Stimulated activated CD4-positive, alpha-beta T cell treated with anti-CD3 and anti-CD28 coated beads, Interleukin-4, amount 100 ng/mL, for 1 hour (primary cell): Measurements from ENCODE around the gene PARD3.
"Not testable (repeated sequence)": the region's sequence is repeated elsewhere in the genome, so short reads cannot be mapped to it uniquely, and the experiment has no call there.

Experiments used
- DNase-seq: peaks from one replicate; pipeline ENCODE4 v3.0.0-alpha.2; 2020

PARD3 gene

DNA sequence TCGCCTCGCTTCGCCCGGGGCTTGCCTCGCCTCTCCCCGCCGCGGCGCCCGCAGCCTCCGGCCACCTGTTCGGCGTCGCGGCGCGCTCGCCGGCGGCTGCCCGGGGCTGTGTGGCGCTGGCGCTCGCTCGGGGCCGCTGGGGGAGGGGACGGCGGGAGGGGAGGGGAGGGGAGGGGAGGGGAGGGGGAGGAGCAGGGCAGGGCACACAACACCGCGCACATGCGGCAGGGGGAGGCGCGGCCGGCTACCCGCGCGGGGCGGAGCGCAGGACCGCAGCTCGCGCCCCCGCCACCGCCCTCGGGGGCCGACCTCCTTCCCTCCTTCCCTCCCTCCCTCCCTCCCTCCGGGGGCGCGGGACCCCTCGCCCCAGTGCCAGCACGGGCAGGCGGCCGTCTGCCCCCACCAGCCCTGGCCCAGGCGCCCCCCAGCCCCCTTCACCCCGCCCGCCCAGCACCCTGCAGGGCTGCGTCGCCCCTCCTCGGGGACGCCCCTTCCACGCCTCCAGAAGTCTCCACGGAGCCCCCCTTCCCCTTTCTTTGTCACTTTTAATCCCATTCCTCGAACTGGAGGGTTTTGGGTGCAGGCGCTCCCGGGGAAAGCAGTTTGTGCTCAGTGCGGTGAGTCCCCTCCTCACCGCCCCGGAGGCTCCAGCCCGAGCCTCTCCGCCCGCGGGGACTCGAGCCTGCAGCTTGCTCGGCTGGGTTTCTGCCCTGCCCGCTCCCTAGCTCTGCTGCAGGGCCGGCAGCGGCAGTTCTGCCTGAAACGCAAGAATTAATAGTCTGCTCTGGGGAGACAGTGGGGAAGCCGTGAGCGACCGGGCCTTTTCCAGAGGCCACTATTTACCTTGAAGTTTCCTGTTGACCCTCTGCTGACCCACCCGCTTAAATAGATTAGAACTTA lies at the start of gene PARD3:
TSS of gene PARD3 (minus strand) at position 112 of the 900 bp plus-strand sequence. CDS start 301 bp downstream, outside the sequence.
- DNase-seq: no peak

DNA sequence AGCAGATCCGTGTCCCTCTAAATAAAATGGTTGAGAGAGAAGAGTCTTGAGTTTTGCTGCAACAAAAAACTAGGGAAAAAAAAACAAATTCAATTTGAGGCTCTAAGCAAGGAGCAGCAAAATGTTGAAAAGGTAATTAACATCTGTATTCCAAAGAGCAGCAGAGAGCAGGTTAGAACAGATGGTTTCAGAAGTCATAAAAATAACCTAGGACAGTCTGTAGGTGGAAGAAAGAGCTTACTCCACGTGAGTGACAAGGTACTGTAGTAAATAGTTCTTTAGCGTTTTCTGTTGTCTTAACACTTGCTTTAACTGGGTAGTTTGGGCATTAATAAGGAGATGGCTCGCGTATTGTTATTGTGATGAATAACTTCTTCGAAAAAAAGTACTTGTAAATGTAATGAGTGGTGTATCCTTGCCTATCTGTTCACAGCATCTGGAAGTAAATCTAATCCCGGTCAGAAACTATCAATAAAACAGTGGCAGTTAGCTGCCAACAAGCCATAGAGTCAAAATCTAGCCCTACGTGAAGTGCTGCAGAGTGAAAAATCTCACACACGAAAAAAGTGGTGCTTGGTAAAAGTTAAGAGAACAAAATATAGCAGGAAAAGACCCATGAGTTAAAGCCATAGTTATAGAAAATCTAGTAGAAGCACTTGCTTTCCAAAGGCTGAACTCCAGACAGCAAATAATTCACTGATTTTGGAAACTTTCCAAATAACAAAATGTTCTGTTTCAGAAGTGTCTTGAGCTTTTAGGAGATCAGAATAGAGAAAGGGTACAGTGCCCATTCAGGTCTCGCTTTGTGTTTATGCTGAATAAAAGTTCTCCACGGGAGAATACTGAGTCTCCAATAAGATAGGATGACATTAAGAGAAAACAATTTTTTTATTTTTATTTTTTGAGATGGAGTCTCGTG lies 49.3 kb upstream of the PARD3 start:
- DNase-seq: no peak

GRCh38 chr10:34862892-34863291 lies 47.8 kb upstream of the PARD3 start:
- no peak for DNase-seq

- no peak for DNase-seq
Measured at GRCh38 chr10:34861293-34862021, 46.4 kb upstream of the PARD3 start.

DNA sequence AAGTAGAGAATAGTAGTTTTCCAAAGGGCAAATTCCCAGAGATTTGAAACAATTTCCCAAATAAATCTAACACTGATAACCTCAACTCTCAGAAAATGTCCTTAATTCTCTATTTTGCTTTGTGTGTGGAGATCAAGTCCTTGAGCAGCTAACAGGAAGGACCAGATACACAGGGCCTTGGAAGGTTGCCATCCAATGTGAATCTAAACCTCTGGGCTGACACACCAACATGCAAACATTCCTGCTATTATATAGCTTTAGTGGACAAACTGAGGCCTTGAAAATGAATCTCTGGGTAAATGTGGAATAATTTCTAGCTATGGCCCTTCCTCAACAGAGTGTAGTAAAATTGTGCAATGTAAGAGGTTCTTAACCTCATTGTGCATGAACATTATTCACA lies 44.1 kb upstream of the PARD3 start:
- DNase-seq: no peak

DNA sequence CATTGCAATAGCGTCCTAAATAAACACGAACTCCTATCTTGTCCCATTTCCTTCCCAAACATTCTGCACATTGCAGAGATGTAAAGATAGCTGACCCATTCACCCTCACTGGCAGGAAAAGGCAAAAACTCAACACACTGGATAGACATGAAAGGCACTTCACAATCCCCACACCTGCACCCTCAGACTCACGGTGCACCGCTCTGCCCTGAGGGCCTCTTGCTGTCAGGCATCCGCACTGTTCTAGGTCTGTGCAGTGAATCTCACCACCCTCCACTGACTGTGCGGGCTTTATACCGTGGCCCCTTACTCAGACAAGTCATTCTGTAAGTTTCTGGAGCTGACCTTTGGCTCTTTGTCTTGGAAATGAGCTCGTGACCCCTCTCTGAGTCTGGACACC lies 42.9 kb upstream of the PARD3 start:
- no peak for DNase-seq

GRCh38 chr10:34854147-34854601 lies 39.1 kb upstream of the PARD3 start:
- no peak for DNase-seq

- DNase-seq: no peak
Measured at GRCh38 chr10:34853357-34853756, 38.3 kb upstream of the PARD3 start.

GRCh38 chr10:34850558-34850957 lies 35.5 kb upstream of the PARD3 start:
- DNase-seq: no peak

DNA sequence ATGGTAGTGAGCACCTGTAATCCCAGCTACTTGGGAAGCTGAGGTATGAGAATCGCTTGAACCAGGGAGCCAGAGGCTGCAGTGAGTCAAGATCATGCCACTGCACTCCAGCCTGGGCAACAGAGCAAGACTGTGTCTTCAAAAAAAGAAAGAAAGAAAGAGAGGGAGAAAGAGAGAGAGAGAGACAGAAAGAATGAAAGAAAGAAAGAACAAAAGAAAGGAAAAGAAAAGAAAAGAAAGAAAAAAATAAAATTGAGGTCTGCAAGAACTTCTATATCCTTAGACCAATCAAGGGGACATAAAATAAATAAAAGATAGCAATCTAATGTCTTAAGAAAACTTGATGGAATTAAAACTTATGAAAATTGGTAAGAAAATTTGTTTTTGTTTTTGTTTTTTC lies 34.9 kb upstream of the PARD3 start:
- no peak for DNase-seq

GRCh38 chr10:34845070-34845469 lies 30.0 kb upstream of the PARD3 start:
- no peak for DNase-seq

DNA sequence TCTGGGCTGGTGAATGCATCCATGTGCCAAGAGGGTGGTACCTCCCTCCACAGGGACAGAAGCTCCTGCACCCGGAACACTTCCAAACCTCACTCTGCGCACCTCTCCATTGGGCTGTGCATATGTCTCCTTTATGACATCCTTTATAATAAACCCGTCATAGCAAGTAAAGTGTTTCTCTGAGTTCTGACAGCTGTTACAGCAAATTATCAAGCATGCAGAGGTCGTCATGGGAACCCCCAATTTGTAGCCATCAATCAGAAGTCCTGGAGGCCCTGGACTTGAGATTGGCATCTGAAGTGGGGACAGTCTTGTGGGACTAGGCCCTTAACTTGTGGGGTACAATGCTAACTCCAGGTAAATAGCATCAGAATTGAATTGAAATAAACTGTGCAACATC lies 29.4 kb upstream of the PARD3 start:
- no peak for DNase-seq

DNA sequence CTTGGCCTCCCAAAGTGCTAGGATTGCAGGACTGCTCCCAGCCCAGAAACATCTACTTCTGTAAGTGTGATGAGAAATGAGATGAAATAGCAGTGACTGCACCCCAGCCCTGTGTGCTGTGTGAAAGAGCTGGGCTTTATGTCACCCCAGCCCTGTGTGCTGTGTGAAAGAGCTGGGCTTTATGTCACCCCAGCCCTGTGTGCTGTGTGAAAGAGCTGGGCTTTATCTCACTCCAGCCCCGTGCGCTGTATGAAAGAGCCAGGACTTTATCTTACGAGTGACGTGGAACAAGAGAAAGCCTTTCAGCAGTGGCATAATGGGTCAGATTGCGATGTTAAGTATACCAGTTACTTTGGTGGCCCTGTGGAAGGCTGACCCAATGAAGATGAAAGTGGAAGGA lies 28.4 kb upstream of the PARD3 start:
- not testable (repeated sequence) for DNase-seq

DNA sequence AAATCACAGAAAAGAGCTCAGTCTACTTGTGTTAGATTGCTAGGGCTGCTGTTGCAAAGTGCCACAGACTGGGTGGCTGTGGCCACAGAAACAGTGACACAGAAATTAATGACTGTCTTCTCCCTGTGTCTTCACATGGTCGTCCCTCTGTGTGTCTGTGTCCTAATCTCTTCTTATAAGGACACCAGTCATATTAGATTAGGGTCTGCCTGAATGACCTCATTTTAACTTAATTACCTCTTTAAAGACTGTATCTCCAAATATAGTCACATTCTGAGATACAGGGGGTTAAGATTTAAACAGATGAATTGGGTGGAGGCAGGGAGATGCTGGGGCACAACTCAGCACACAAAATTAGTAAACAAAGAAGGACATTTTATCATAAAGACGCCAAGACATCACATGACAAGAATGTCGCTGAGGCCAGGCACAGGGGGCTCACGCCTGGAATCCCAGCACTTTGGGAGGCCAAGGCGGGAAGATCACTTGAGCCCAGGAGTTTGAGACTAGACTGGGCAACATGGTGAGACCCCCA lies 23.3 kb upstream of the PARD3 start:
- DNase-seq: no peak

GRCh38 chr10:34835908-34836508 lies 20.9 kb upstream of the PARD3 start:
- no peak for DNase-seq

DNA sequence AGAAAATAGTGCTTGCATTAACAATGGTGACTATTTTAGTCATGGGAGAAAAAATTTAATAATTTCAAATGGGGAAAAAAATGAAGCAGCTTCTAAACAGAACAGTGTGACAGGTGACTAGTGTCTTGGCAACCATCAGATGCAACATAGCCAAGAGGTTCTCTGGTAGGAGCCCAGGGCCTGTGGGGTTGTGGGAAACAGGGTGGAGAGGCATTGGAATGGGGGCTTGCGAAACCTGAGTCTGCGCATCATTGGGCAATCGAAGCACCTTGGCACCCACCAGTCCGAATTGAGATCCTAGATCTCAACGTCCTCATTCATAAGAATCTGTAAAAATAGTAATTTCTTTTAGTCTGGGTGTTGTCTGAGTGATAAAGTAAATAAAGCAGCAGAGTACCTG lies 19.2 kb upstream of the PARD3 start:
- no peak for DNase-seq

DNA sequence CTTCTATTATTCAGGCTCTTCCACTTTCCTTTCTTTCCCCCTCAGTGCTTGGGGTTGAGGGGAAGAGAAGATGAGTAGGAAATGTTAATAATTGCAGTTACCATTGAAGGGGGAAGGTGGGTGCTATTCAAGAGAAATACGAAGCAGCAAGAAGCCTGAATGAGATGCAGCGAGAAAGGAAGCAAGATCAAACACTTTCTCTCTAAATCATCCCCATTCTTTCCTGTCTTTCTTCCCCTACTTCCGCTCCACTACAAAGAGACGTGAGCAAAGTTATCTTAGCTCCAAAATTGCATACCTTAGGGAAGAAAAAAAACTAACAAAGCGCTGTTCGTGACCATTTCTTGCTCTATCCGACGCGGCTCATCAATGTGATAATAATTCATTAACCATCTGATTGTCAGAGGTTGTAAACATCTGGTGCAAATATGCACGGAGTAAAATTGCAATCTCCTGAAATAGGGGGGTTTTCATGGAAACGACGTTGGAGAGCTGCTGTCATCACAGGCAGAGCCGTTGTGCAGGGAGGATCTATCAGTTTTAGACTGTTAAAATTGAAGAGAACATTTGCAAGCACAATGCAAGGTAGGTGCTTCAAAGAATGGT lies 15.2 kb upstream of the PARD3 start:
- no peak for DNase-seq

DNA sequence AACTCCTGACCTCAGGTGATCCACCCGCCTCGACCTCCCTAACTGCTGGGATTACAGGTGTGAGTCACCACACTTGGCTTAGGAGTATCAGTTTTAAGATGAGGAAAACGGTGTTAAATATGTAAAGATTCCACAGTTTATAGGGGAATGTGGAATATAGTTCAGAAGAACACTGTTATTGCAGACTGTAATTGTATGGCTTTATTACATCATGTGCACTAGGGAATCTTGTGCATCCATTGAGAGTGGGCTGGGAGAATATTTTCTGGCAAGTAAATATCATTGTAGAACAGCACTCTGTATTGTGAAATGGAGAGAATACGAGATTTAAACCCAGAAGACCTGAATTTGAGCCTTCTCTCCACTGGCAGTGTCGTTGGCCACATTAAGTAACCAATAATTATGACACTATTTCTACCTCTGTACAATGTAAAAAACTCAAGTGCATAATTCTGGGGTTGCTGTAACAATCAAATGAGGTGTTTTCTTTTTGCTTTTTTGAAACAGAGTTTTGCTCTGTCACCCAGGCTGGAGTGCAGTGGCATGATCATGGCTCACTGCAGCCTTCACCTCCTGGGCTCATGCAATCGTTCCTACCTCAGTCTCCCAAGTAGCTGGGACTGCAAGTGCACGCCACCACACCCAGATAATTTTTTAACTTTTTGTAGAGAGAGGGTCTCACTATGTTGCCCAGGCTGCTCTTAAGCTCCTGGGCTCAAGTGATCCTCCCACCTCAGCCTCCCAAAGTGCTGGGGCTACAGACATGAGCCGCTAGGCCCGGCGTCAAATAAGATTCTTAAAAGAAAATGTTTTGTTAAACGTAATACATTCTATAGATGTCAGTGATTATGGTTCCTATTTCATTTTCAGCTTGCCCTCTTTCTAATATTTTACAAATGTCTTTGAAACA lies 12.0 kb upstream of the PARD3 start:
- no peak for DNase-seq

DNA sequence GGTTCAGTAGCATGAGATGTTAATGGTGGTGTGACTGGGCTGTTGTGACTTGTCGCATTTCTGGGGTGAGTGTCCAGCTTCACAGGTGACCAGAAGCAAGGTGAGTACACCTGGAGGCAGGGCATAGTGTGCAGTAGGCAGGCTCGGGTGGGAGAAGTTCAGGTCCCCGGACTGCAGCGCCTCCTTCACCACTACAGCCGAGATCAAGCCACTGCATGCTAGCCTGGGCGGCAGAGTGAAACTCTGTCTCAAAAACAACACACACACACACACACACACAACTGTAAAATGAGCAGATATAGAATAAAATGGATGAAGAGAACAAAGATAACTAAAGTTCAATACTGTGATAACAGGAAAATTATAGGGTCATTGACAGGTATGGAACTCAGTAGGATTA lies 11.1 kb upstream of the PARD3 start:
- DNase-seq: no peak

DNA sequence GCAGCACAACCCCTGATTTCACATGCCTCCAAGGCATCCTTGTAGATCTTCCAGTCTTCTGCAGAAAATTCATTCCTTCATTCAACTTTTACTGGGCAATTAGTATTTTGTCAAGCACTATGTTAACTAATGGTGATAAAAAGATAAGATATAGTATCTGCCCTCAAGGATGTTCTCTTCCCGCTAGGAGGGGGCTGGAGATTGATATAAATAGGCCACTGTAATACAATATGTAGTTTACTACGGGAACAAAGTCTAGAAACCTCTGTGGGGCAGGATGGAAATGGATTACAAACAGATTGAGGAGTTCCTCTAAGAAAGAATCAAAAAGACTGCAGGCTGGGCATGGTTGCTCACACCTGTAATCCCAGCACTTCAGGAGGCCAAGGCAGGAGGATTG lies 10.3 kb upstream of the PARD3 start:
- DNase-seq: no peak

DNA sequence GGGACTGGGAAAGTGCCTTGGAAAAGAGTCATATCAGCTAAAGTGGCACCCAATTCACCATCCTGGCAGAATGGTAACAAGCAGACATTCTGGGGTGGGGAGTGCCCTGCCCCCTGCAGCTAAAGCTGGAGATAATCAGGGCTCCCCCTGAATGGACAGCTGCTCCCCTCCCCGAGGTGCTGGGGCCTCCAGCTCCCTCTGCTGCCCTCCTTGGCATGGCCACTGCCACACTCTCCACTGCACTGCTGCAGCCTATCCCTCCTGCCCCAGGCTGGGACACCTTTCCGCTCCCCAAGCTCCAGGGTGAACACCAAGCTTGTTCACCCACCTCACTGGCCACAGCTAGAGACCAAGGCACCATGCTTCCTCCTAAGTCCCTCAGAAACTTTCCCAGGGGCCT lies 9.8 kb upstream of the PARD3 start:
- DNase-seq: no peak
